ENCODE results near the gene TMEM94. TPM values are rescaled to one million over a fixed set of nuclear protein-coding genes. Genes with fewer than 3 reads are reported as not detected.
"Not testable (repeated sequence)": the region's sequence is repeated elsewhere in the genome, so short reads cannot be mapped to it uniquely, and the experiment has no call there.

The TMEM94 gene
- total RNA-seq, 1 experiment from 2014 or later: 67.0 TPM

- DNase-seq (ENCODE audit: low spot score): no peak
- ChIA-PET POLR2A (ENCODE audit: low non-redundant PET) (interaction anchor here (0.6 kb wide), 1 partner anchor 17 kb away, joined by 6 read pairs; no protein-coding TSS in a partner anchor), CTCF (no interaction called here)
- Histone ChIP-seq H3K4me1 (ENCODE audit: insufficient read depth, low read length, poor library complexity, severe bottlenecking) (no peaks in the 10 kb centered on the region), H3K4me3 (ENCODE audit: low read depth, low read length, poor library complexity, severe bottlenecking) (no peak overlapping the region), H3K36me3 (ENCODE audit: insufficient read depth, low read length, poor library complexity, severe bottlenecking) (no peaks in the 10 kb centered on the region), H3K27ac (ENCODE audit: low read depth, low read length, poor library complexity, severe bottlenecking) (no peak overlapping the region), H3K9me3 (ENCODE audit: low read depth, low read length, poor library complexity, severe bottlenecking) (no peaks in the 10 kb centered on the region), H3K27me3 (replicated peaks; ENCODE audit: insufficient read depth, low read depth, low read length, poor library complexity) (no peaks in the 10 kb centered on the region)
- TF ChIP-seq, protein P1, sequence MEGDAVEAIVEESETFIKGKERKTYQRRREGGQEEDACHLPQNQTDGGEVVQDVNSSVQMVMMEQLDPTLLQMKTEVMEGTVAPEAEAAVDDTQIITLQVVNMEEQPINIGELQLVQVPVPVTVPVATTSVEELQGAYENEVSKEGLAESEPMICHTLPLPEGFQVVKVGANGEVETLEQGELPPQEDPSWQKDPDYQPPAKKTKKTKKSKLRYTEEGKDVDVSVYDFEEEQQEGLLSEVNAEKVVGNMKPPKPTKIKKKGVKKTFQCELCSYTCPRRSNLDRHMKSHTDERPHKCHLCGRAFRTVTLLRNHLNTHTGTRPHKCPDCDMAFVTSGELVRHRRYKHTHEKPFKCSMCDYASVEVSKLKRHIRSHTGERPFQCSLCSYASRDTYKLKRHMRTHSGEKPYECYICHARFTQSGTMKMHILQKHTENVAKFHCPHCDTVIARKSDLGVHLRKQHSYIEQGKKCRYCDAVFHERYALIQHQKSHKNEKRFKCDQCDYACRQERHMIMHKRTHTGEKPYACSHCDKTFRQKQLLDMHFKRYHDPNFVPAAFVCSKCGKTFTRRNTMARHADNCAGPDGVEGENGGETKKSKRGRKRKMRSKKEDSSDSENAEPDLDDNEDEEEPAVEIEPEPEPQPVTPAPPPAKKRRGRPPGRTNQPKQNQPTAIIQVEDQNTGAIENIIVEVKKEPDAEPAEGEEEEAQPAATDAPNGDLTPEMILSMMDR (conservative IDR thresholded peaks at IDR 0.05; ENCODE audit: low read depth, low read length): no peak
- no peak for TF ChIP-seq EZH2 (IDR thresholded peaks at IDR 0.05; ENCODE audit: borderline replicate concordance, low read depth, low read length, poor library complexity, severe bottlenecking)
- intact Hi-C loops (cut with micrococcal nuclease; ENCODE audit: unreplicated experiment): loop anchor here (10.0 kb wide), 1 partner anchor 156 kb away; the partner anchor contains the start of gene MYO15B
- BruUV-seq (replicated peaks): no TSS peak
These were observed 27.6 kb upstream of the TMEM94 start for GRCh38 chr17:75428543-75429469.

DNA sequence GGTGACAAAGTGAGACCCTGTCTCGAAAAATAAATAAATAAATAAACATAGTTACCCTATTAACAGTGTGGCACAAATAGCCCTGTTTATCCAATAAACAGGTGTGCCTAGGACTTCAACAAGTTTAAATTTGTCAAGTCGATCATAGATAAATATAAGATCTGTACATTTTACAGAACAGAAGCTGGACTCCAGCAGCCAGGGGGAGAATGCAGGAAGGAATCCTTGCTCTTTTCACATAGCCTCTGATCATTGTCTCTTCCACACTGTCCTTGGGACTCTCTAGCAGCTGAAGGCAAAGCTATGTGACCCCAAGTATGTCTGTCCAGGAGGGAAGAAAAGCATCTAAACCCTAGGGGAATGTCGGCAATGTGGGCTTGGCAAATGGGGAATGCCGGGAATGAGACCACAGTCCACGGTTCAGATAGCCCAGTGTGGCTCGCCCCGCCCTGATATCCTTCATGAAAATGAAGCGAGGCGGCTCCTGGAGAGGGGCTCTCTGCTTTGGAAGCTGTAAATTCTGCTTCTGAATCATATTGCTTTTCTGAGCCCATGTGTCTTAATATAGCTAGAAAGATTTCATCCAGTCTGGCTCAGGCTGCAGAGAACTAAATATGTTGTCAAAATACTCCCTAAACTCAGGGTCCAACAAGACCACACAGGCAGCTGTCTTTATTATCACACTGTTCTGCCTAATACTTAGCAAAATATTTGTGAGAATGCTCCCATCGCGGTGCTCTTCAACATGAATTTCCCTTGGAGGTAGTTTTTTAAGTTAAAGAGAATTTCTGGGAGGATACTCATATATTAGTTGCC is 26.1 kb upstream of the TMEM94 start:
- Histone ChIP-seq H3K9me3 (ENCODE audit: low read depth, low read length, poor library complexity, severe bottlenecking) (no peaks in the 10 kb centered on the region), H3K4me3 (ENCODE audit: low read depth, low read length, poor library complexity, severe bottlenecking) (no peak overlapping the region), H3K27ac (ENCODE audit: low read depth, low read length, poor library complexity, severe bottlenecking) (no peak overlapping the region), H3K27me3 (replicated peaks; ENCODE audit: insufficient read depth, low read depth, low read length, poor library complexity) (no peaks in the 10 kb centered on the region), H3K4me1 (ENCODE audit: insufficient read depth, low read length, poor library complexity, severe bottlenecking) (no peaks in the 10 kb centered on the region), H3K36me3 (ENCODE audit: insufficient read depth, low read length, poor library complexity, severe bottlenecking) (no peaks in the 10 kb centered on the region)
- ChIA-PET POLR2A (ENCODE audit: low non-redundant PET) (no interaction called here), CTCF (no interaction called here)
- TF ChIP-seq EZH2 (IDR thresholded peaks at IDR 0.05; ENCODE audit: borderline replicate concordance, low read depth, low read length, poor library complexity, severe bottlenecking): no peak
- TF ChIP-seq, protein P1 (conservative IDR thresholded peaks at IDR 0.05; ENCODE audit: low read depth, low read length): no peak
- intact Hi-C loops (cut with micrococcal nuclease; ENCODE audit: unreplicated experiment): no loop called here
- BruUV-seq (replicated peaks): no TSS peak
- no peak for DNase-seq (ENCODE audit: low spot score)

DNA sequence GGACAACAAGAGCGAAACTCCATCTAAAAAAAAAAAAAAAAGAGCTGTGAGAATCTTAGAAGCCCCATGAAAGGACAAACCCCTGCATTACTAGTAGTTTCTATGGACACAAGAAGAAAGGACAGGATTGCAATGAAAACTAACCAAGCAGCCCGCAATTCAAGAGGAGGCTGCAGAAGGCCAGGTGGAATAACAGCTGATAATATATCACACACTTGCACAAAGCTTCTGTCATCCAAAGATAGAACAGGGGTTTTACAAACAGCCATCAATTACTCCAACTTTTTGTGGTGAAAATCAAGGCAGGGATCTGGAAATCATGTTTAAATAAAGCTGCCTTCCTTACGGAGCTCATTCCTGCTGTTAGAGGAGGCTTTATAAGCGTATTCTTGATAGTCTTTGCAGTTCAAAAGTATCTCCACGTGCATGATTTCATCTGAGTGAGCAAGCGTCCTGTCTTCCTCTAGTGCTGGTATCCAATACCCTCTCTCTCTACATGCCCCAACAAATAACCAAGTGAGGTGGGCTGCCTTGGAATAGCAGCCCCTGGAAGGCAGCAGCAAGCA is 23.1 kb upstream of the TMEM94 start:
- TF ChIP-seq EZH2 (IDR thresholded peaks at IDR 0.05; ENCODE audit: borderline replicate concordance, low read depth, low read length, poor library complexity, severe bottlenecking): no peak
- TF ChIP-seq, protein P1 (conservative IDR thresholded peaks at IDR 0.05; ENCODE audit: low read depth, low read length): no peak
- intact Hi-C loops (cut with micrococcal nuclease; ENCODE audit: unreplicated experiment): no loop called here
- no peak for DNase-seq (ENCODE audit: low spot score)
- Histone ChIP-seq H3K4me3 (ENCODE audit: low read depth, low read length, poor library complexity, severe bottlenecking) (no peak overlapping the region), H3K4me1 (ENCODE audit: insufficient read depth, low read length, poor library complexity, severe bottlenecking) (no peaks in the 10 kb centered on the region), H3K27ac (ENCODE audit: low read depth, low read length, poor library complexity, severe bottlenecking) (no peak overlapping the region), H3K9me3 (ENCODE audit: low read depth, low read length, poor library complexity, severe bottlenecking) (no peaks in the 10 kb centered on the region), H3K27me3 (replicated peaks; ENCODE audit: insufficient read depth, low read depth, low read length, poor library complexity) (no peaks in the 10 kb centered on the region), H3K36me3 (ENCODE audit: insufficient read depth, low read length, poor library complexity, severe bottlenecking) (no peaks in the 10 kb centered on the region)
- BruUV-seq (replicated peaks): no TSS peak
- POLR2A ChIA-PET (ENCODE audit: low non-redundant PET): no interaction called here
- CTCF ChIA-PET: interaction anchor here (0.7 kb wide), 1 partner anchor 320 kb away, joined by 6 read pairs; no protein-coding TSS in a partner anchor

GRCh38 chr17:75434433-75434832 is 22.0 kb upstream of the TMEM94 start:
- H3K4me3 ChIP-seq (ENCODE audit: low read depth, low read length, poor library complexity, severe bottlenecking); H3K9me3 ChIP-seq (ENCODE audit: low read depth, low read length, poor library complexity, severe bottlenecking); H3K27ac ChIP-seq (ENCODE audit: low read depth, low read length, poor library complexity, severe bottlenecking); POLR2A ChIA-PET (ENCODE audit: low non-redundant PET); H3K27me3 ChIP-seq (replicated peaks; ENCODE audit: insufficient read depth, low read depth, low read length, poor library complexity); H3K36me3 ChIP-seq (ENCODE audit: insufficient read depth, low read length, poor library complexity, severe bottlenecking); DNase-seq (ENCODE audit: low spot score); BruUV-seq (replicated peaks); intact Hi-C loops (cut with micrococcal nuclease; ENCODE audit: unreplicated experiment); H3K4me1 ChIP-seq (ENCODE audit: insufficient read depth, low read length, poor library complexity, severe bottlenecking); CTCF ChIA-PET: not testable (repeated sequence)

Data from A673 (cell line).